Thoracic aorta (tissue), 2 donors: ENCODE measurements around the gene MCF2L. TPM values are rescaled to one million over a fixed set of nuclear protein-coding genes. Genes with fewer than 3 reads are reported as not detected.
"Not testable (repeated sequence)": the region's sequence is repeated elsewhere in the genome, so short reads cannot be mapped to it uniquely, and the experiment has no call there.

Experiments used
- ATAC-seq: fragments of 150-250 bp; one replicate; pipeline ENCODE4 v1.8.0; 2017; ENCODE audit warnings: low read depth; ENCODE audit not compliant: insufficient number of reproducible peaks, low FRiP score
- DNase-seq: peaks from one replicate; pipeline ENCODE4 v3.0.0-alpha.2; 2020; ENCODE audit warnings: low spot score
- H3K27ac ChIP-seq, 2 donors: fragments of 200-600 bp; sonication (generic); 1 replicate in 1 of 2; 2 replicates in 1 of 2; pipeline ENCODE4 v1.5.1; 2016; ENCODE audit warnings: mild to moderate bottlenecking in 2 of 2, moderate library complexity in 2 of 2
- H3K27me3 ChIP-seq: fragments of 200-600 bp; sonication (generic); replicated peaks from 2 replicates; pipeline ENCODE4 v1.6.0; 2016; ENCODE audit warnings: mild to moderate bottlenecking; ENCODE audit not compliant: insufficient read depth
- H3K36me3 ChIP-seq: fragments of 200-600 bp; sonication (generic); one replicate; pipeline ENCODE4 v1.5.1; 2016
- H3K4me1 ChIP-seq, 2 donors: fragments of 200-600 bp; sonication (generic); 1 replicate in 1 of 2; 2 replicates in 1 of 2; pipeline versions ENCODE4 v1.5.1 to v1.6.0; 2016; ENCODE audit warnings: low read depth in 2 of 2, mild to moderate bottlenecking in 1 of 2; ENCODE audit not compliant: control insufficient read depth in 1 of 2
- H3K4me3 ChIP-seq: fragments of 200-600 bp; sonication (generic); 2 replicates; pipeline ENCODE4 v1.5.1; 2016; ENCODE audit warnings: mild to moderate bottlenecking
- H3K9me3 ChIP-seq: fragments of 200-600 bp; sonication (generic); 2 replicates; pipeline ENCODE4 v1.5.1; 2016
- CTCF ChIP-seq: fragments of 200-600 bp; sonication (generic); IDR thresholded peaks from one replicate; pipeline ENCODE4 v1.5.1; 2019; ENCODE audit warnings: antibody characterized with exemption
- total RNA-seq, 2 donors: library from RNA; depleted of rRNA; stranded (reverse); fragments of >200 nt; gene quantifications; one replicate each; pipeline versions ENCODE4 v1.1.0 to v1.2.3, GENCODE V29; 2016

MCF2L gene
- total RNA-seq, 2 donors from 2014 or later: 34.9 to 49.2 TPM

GRCh38 chr13:113076681-113077401 lies 107.8 kb downstream of the MCF2L start:
- Histone ChIP-seq H3K4me1 (no peaks in the 10 kb centered on the region), H3K27me3 (no peaks in the 10 kb centered on the region), H3K36me3 (peaks cover 2% of the 10 kb centered on the region), H3K27ac (no peak overlapping the region), H3K9me3 (no peaks in the 10 kb centered on the region), H3K4me3 (no peak overlapping the region)
- TF ChIP-seq CTCF: no peak
- no peak for DNase-seq
- ATAC-seq: no peak

GRCh38 chr13:113077566-113077952 lies 108.5 kb downstream of the MCF2L start:
- ATAC-seq (no peak), DNase-seq (no peak)
- H3K4me1 ChIP-seq: no peaks in the 10 kb centered on the region
- peaks cover 2% of the 10 kb centered on the region for H3K36me3 ChIP-seq
- H3K4me3 ChIP-seq: no peak overlapping the region
- TF ChIP-seq CTCF: no peak
- H3K9me3 ChIP-seq: no peaks in the 10 kb centered on the region
- H3K27ac ChIP-seq: no peak overlapping the region
- H3K27me3 ChIP-seq: no peaks in the 10 kb centered on the region

GRCh38 chr13:113077953-113078901 lies 109.2 kb downstream of the MCF2L start:
- peaks cover 2% of the 10 kb centered on the region for H3K36me3 ChIP-seq
- H3K27me3 ChIP-seq: no peaks in the 10 kb centered on the region
- no peak for DNase-seq
- no peak overlapping the region for H3K27ac ChIP-seq
- no peaks in the 10 kb centered on the region for H3K4me1 ChIP-seq
- TF ChIP-seq CTCF: no peak
- H3K9me3 ChIP-seq: no peaks in the 10 kb centered on the region
- ATAC-seq: no peak
- no peak overlapping the region for H3K4me3 ChIP-seq

DNA sequence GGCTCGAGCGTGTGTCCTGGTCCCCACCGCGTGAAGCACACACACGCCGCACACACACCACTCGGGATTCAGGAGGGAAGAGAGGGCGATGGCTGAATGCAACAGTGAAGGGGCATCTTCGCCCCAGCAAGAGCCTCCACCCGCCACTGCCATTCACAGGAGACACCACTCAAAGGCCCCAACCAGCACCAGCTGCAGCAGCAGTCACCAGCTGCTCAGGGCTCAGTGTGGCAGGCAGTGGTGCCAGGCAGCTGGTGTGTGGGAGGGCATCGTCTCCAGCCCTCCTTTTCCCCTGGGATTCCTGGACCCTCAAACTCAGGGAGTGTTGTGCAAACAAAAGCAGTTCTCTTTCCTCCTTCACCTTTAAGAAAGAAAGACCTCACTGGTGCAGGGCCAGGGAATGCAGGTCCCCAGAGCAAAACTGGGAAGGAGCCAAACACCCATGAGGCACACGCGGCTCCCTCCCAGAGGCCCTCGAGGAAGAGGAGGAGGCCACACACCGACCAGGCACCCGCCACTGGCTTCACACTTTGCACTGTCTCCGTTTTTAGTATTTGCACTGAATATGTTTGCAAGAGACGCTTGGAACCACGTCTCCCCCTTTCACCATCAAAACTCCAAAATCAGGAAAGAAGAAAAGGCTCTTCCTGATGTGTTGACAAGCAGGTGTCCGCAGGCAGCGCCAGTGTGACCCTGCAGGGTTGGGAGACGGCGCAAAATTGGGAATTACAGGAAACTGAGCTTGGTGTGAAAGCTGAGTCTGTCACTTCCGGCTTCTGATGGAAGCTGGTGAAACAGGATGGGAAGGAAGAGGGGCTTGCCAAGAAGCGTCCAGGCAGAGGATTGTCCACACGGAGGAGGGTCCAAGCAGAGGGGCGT lies 110.1 kb downstream of the MCF2L start:
- no peaks in the 10 kb centered on the region for H3K27me3 ChIP-seq
- no peak for ATAC-seq
- H3K4me1 ChIP-seq: no peaks in the 10 kb centered on the region
- H3K27ac ChIP-seq: no peak overlapping the region
- no peaks in the 10 kb centered on the region for H3K9me3 ChIP-seq
- DNase-seq: no peak
- no peak overlapping the region for H3K4me3 ChIP-seq
- peaks cover 2% of the 10 kb centered on the region for H3K36me3 ChIP-seq
- TF ChIP-seq CTCF: no peak

DNA sequence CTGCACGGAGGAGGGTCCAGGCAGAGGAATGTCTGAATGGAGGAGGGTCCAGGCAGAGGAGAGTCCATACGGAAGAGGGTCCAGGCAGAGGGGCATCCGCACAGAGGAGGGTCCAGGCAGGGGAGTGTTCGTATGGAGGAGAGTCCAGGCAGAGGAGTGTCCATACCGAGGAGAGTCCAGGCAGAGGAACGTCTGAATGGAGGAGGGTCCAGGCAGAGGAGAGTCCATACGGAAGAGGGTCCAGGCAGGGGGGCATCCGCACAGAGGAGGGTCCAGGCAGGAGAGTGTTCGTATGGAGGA lies 110.7 kb downstream of the MCF2L start:
- not testable (repeated sequence) for H3K4me3 ChIP-seq, H3K27me3 ChIP-seq, H3K27ac ChIP-seq, H3K9me3 ChIP-seq, H3K36me3 ChIP-seq, H3K4me1 ChIP-seq, ATAC-seq, DNase-seq
